Stimulated activated CD8-positive, alpha-beta memory T cell treated with anti-CD3 and anti-CD28 coated beads, Interleukin-7, amount 100 ng/mL, for 1 hour (primary cell): ENCODE results near the gene ALMS1.
"Not testable (repeated sequence)": the region's sequence is repeated elsewhere in the genome, so short reads cannot be mapped to it uniquely, and the experiment has no call there.

Experiments
- DNase-seq, 2 donors: peaks; one replicate each; pipeline ENCODE4 v3.0.0-alpha.2; 2020; ENCODE audit warnings: low read depth in 2 of 2

The ALMS1 gene

GRCh38 chr2:73402386-73403103 lies 16.9 kb downstream of the ALMS1 start:
- no peak for DNase-seq

GRCh38 chr2:73403237-73403636 lies 17.6 kb downstream of the ALMS1 start:
- DNase-seq, result no peak

GRCh38 chr2:73404409-73404808 lies 18.8 kb downstream of the ALMS1 start:
- no peak for DNase-seq

GRCh38 chr2:73406996-73407395 lies 21.4 kb downstream of the ALMS1 start:
- no peak for DNase-seq

GRCh38 chr2:73408198-73408597 lies 22.6 kb downstream of the ALMS1 start:
- DNase-seq, result no peak

GRCh38 chr2:73414696-73415095 lies 29.1 kb downstream of the ALMS1 start:
- no peak for DNase-seq

GRCh38 chr2:73415906-73416305 lies 30.3 kb downstream of the ALMS1 start:
- no peak for DNase-seq

GRCh38 chr2:73418343-73418742 lies 32.7 kb downstream of the ALMS1 start:
- no peak for DNase-seq

GRCh38 chr2:73423913-73424312 lies 38.3 kb downstream of the ALMS1 start:
- no peak for DNase-seq

GRCh38 chr2:73426176-73426575 lies 40.5 kb downstream of the ALMS1 start:
- no peak for DNase-seq

GRCh38 chr2:73436019-73436418 lies 50.4 kb downstream of the ALMS1 start:
- no peak for DNase-seq

- no peak for DNase-seq
Observed at GRCh38 chr2:73444202-73444601, 58.6 kb downstream of the ALMS1 start.

- DNase-seq, result no peak
Observed at GRCh38 chr2:73448856-73449255, 63.2 kb downstream of the ALMS1 start.

GRCh38 chr2:73449404-73449803 lies 63.8 kb downstream of the ALMS1 start:
- DNase-seq, result no peak

GRCh38 chr2:73451263-73451972 lies 65.8 kb downstream of the ALMS1 start:
- no peak for DNase-seq

GRCh38 chr2:73457982-73458381 lies 72.3 kb downstream of the ALMS1 start:
- DNase-seq, result no peak

- not testable (repeated sequence) for DNase-seq
Observed at GRCh38 chr2:73462388-73462787, 76.8 kb downstream of the ALMS1 start.

- no peak for DNase-seq
Observed at GRCh38 chr2:73468376-73468775, 82.7 kb downstream of the ALMS1 start.

- DNase-seq, result not testable (repeated sequence)
Observed at GRCh38 chr2:73483874-73484273, 98.2 kb downstream of the ALMS1 start.

GRCh38 chr2:73487112-73487657 lies 101.5 kb downstream of the ALMS1 start:
- no peak for DNase-seq

GRCh38 chr2:73488079-73488478 lies 102.4 kb downstream of the ALMS1 start:
- DNase-seq, result no peak

- no peak for DNase-seq
Observed at GRCh38 chr2:73489053-73489452, 103.4 kb downstream of the ALMS1 start.

- no peak for DNase-seq
Observed at GRCh38 chr2:73494031-73494430, 108.4 kb downstream of the ALMS1 start.
